Loucy (cell line): ENCODE results near the gene PACRG.

Source experiments
- H2AFZ ChIP-seq: fragments of 200-600 bp; sonication (generic); 2 replicates; pipeline ENCODE4 v1.6.0; 2016; ENCODE audit warnings: antibody characterized with exemption, mild to moderate bottlenecking, low read length, moderate library complexity
- H3F3A ChIP-seq: fragments of 200-600 bp; 2 replicates; pipeline ENCODE4 v1.6.0; 2016; ENCODE audit warnings: antibody characterized with exemption, low read depth, mild to moderate bottlenecking
- H3K27me3 ChIP-seq: fragments of 200-600 bp; sonication (generic); 2 replicates; pipeline ENCODE4 v1.6.1; 2014; ENCODE audit warnings: low read length, mild to moderate bottlenecking; ENCODE audit not compliant: insufficient read depth, poor library complexity, severe bottlenecking
- H3K36me3 ChIP-seq: fragments of 200-600 bp; sonication (generic); 2 replicates; pipeline ENCODE4 v1.6.1; 2016; ENCODE audit warnings: low read length; ENCODE audit not compliant: insufficient read depth
- H3K4me1 ChIP-seq: fragments of 200-600 bp; sonication (generic); 2 replicates; pipeline ENCODE4 v1.5.1; 2014; ENCODE audit warnings: low read length, mild to moderate bottlenecking; ENCODE audit not compliant: insufficient read depth, poor library complexity, severe bottlenecking
- H3K4me2 ChIP-seq: fragments of 200-600 bp; sonication (generic); 2 replicates; pipeline ENCODE4 v1.6.0; 2014; ENCODE audit warnings: antibody characterized with exemption, low read length, low read depth, mild to moderate bottlenecking; ENCODE audit not compliant: poor library complexity, severe bottlenecking
- H3K4me3 ChIP-seq: fragments of 200-600 bp; sonication (generic); 2 replicates; pipeline ENCODE4 v1.5.1; 2014; ENCODE audit warnings: low read length, mild to moderate bottlenecking, mixed read lengths; ENCODE audit not compliant: poor library complexity, severe bottlenecking
- H3K79me2 ChIP-seq: fragments of 200-600 bp; sonication (generic); 2 replicates; pipeline ENCODE4 v1.6.1; 2014; ENCODE audit warnings: low read length; ENCODE audit not compliant: insufficient read depth
- H3K9ac ChIP-seq: fragments of 200-600 bp; sonication (generic); 2 replicates; pipeline ENCODE4 v1.6.0; 2014; ENCODE audit warnings: mild to moderate bottlenecking, low read depth, low read length, moderate library complexity; ENCODE audit not compliant: poor library complexity, severe bottlenecking
- H3K9me2 ChIP-seq: fragments of 200-600 bp; sonication (generic); replicated peaks from 2 replicates; pipeline ENCODE4 v1.6.1; 2016; ENCODE audit warnings: low read depth, low read length, mixed read lengths
- H3K9me3 ChIP-seq: fragments of 200-600 bp; sonication (generic); 2 replicates; pipeline ENCODE4 v1.6.1; 2014; ENCODE audit warnings: mild to moderate bottlenecking, antibody characterized with exemption, low read length, low read depth; ENCODE audit not compliant: insufficient read depth
- H4K20me1 ChIP-seq: fragments of 200-600 bp; sonication (generic); 2 replicates; pipeline ENCODE4 v1.6.0; 2014; ENCODE audit warnings: antibody characterized with exemption, low read length, mild to moderate bottlenecking; ENCODE audit not compliant: insufficient read depth, poor library complexity, severe bottlenecking
- CTCF ChIP-seq: fragments of 200-600 bp; sonication (generic); conservative IDR thresholded peaks from 2 replicates; pipeline ENCODE4 v1.5.1; 2014; ENCODE audit warnings: mild to moderate bottlenecking, antibody characterized with exemption, low read length
- EZH2phosphoT487 ChIP-seq: fragments of 200-600 bp; IDR thresholded peaks from 2 replicates; pipeline ENCODE4 v1.6.1; 2018; ENCODE audit warnings: antibody characterized with exemption, mild to moderate bottlenecking, moderate library complexity, borderline replicate concordance

Gene PACRG

GRCh38 chr6:163128324-163128723, 400.6 kb downstream of the PACRG start:
- Histone ChIP-seq H3K9me3 (no peaks in the 10 kb centered on the region), H3K36me3 (no peaks in the 10 kb centered on the region), H3K79me2 (no peaks in the 10 kb centered on the region), H3K4me2 (no peak overlapping the region), H3K9me2 (no peaks in the 10 kb centered on the region), H3K27me3 (no peaks in the 10 kb centered on the region), H4K20me1 (no peaks in the 10 kb centered on the region), H3F3A (no peaks in the 10 kb centered on the region), H3K4me1 (no peaks in the 10 kb centered on the region), H3K9ac (no peak overlapping the region), H3K4me3 (no peak overlapping the region), H2AFZ (no peak overlapping the region)
- TF ChIP-seq EZH2phosphoT487 = no peak
- no peak for TF ChIP-seq CTCF

- Histone ChIP-seq H3K79me2 (no peaks in the 10 kb centered on the region), H3K9ac (no peak overlapping the region), H4K20me1 (no peaks in the 10 kb centered on the region), H3K9me2 (no peaks in the 10 kb centered on the region), H3F3A (no peaks in the 10 kb centered on the region), H2AFZ (no peak overlapping the region), H3K4me3 (no peak overlapping the region), H3K9me3 (no peaks in the 10 kb centered on the region; the same call in 1 of the 2 replicates), H3K4me2 (no peak overlapping the region), H3K4me1 (no peaks in the 10 kb centered on the region), H3K36me3 (no peaks in the 10 kb centered on the region), H3K27me3 (no peaks in the 10 kb centered on the region)
- TF ChIP-seq EZH2phosphoT487 (no peak), CTCF (no peak)
Measured at GRCh38 chr6:163132050-163132750, 404.4 kb downstream of the PACRG start.

- Histone ChIP-seq H3K4me2 (no peak overlapping the region), H2AFZ (no peak overlapping the region), H3K4me3 (no peak overlapping the region), H3K9ac (no peak overlapping the region), H4K20me1 (no peaks in the 10 kb centered on the region), H3K9me3 (no peaks in the 10 kb centered on the region; the same call in 1 of the 2 replicates), H3K4me1 (no peaks in the 10 kb centered on the region), H3K27me3 (no peaks in the 10 kb centered on the region), H3F3A (no peaks in the 10 kb centered on the region), H3K36me3 (no peaks in the 10 kb centered on the region), H3K9me2 (no peaks in the 10 kb centered on the region), H3K79me2 (no peaks in the 10 kb centered on the region)
- TF ChIP-seq EZH2phosphoT487 (no peak), CTCF (no peak)
Measured at GRCh38 chr6:163133017-163133416, 405.2 kb downstream of the PACRG start.
